Gastrocnemius medialis (tissue), 4 donors: ENCODE measurements around the gene SRPRB.

Experiments
- CTCF ChIP-seq, 5 experiments: fragments of 450-650 bp in 3 of 5; fragments of 200-600 bp in 2 of 5; sonication (generic) in 2 of 5; IDR thresholded peaks in 4 of 5; conservative IDR thresholded peaks in 1 of 5; 1 replicate in 4 of 5; 2 replicates in 1 of 5; pipeline ENCODE4 v1.5.1; 2016 to 2019; ENCODE audit warnings: antibody characterized with exemption in 5 of 5, mild to moderate bottlenecking in 3 of 5, moderate library complexity in 3 of 5
- POLR2A ChIP-seq, 2 donors: fragments of 450-650 bp; IDR thresholded peaks; one replicate each; pipeline ENCODE4 v1.6.1; 2017; ENCODE audit warnings: antibody characterized with exemption in 2 of 2, mild to moderate bottlenecking in 2 of 2, moderate library complexity in 2 of 2

GRCh38 chr3:133849346-133849745 is 43.7 kb downstream of the SRPRB start:
- TF ChIP-seq CTCF (IDR thresholded peaks at IDR 0.05 in 4 of 5, conservative IDR thresholded peaks at IDR 0.05 in 1 of 5) (no peak), POLR2A (IDR thresholded peaks at IDR 0.05) (no peak)
